SK-N-SH treated with all-trans-retinoic acid at 6 μM for 48 hours (cell line): Measurements from ENCODE around the gene YTHDC2.

Source experiments
- ATAC-seq: fragments of 200-7000 bp; cut with Tn5 transposase; 3 replicates; pipeline ENCODE4 v1.9.1; 2020; ENCODE audit warnings: mild to moderate bottlenecking, moderate library complexity
- ARNTL ChIP-seq: fragments of 450-650 bp; formaldehyde crosslinking; IDR thresholded peaks from 2 replicates; pipeline ENCODE4 v1.5.0; 2020; ENCODE audit warnings: low read depth, mild to moderate bottlenecking, moderate library complexity, borderline replicate concordance
- BACH2 ChIP-seq: fragments of 250-450 bp; sonication (Bioruptor Pico); IDR thresholded peaks from 2 replicates; pipeline ENCODE4 v1.9.0; 2021; ENCODE audit warnings: mild to moderate bottlenecking, borderline replicate concordance
- CREB5 ChIP-seq: fragments of 250-450 bp; sonication (Bioruptor Pico); IDR thresholded peaks from 2 replicates; pipeline ENCODE4 v1.5.1; 2020; ENCODE audit warnings: low read depth, mild to moderate bottlenecking, moderate library complexity
- CSDC2 ChIP-seq: fragments of 250-450 bp; sonication (Bioruptor Pico); IDR thresholded peaks from 2 replicates; pipeline ENCODE4 v1.5.0; 2020; ENCODE audit warnings: mild to moderate bottlenecking, moderate library complexity
- ESRRG ChIP-seq: fragments of 250-450 bp; sonication (Bioruptor Pico); IDR thresholded peaks from 2 replicates; pipeline ENCODE4 v1.6.1; 2021; ENCODE audit warnings: mild to moderate bottlenecking
- GLIS3 ChIP-seq: fragments of 250-450 bp; sonication (Bioruptor Pico); IDR thresholded peaks from 2 replicates; pipeline ENCODE4 v1.5.0; 2020; ENCODE audit warnings: mild to moderate bottlenecking, moderate library complexity
- ISL1 ChIP-seq: fragments of 250-450 bp; sonication (Bioruptor Pico); IDR thresholded peaks from 2 replicates; pipeline ENCODE4 v2.1.2; 2022; ENCODE audit warnings: mild to moderate bottlenecking, moderate library complexity
- OSR1 ChIP-seq: fragments of 250-450 bp; sonication (Bioruptor Pico); IDR thresholded peaks from 2 replicates; pipeline ENCODE4 v1.8.0; 2022; ENCODE audit warnings: moderate library complexity, mild to moderate bottlenecking, inconsistent platforms
- PATZ1 ChIP-seq: fragments of 250-450 bp; sonication (Bioruptor Pico); IDR thresholded peaks from 2 replicates; pipeline ENCODE4 v1.8.0; 2020; ENCODE audit warnings: mild to moderate bottlenecking, moderate library complexity, borderline replicate concordance
- POU6F1 ChIP-seq: fragments of 250-450 bp; sonication (Bioruptor Pico); IDR thresholded peaks from 2 replicates; pipeline ENCODE4 v1.8.0; 2021; ENCODE audit warnings: low read depth, mild to moderate bottlenecking, moderate library complexity, borderline replicate concordance
- PPARA ChIP-seq: fragments of 250-450 bp; sonication (Bioruptor Pico); IDR thresholded peaks from 2 replicates; pipeline ENCODE4 v1.5.0; 2020; ENCODE audit warnings: mild to moderate bottlenecking, borderline replicate concordance
- RARB ChIP-seq: fragments of 250-450 bp; sonication (Bioruptor Pico); IDR thresholded peaks from 2 replicates; pipeline ENCODE4 v1.8.0; 2021; ENCODE audit warnings: mild to moderate bottlenecking, moderate library complexity
- SNAI2 ChIP-seq: fragments of 250-450 bp; sonication (Bioruptor Pico); IDR thresholded peaks from 2 replicates; pipeline ENCODE4 v1.5.0; 2020; ENCODE audit warnings: mild to moderate bottlenecking, moderate library complexity
- TCF4 ChIP-seq: fragments of 250-450 bp; sonication (Bioruptor Pico); IDR thresholded peaks from 2 replicates; pipeline ENCODE4 v1.8.0; 2021; ENCODE audit warnings: mild to moderate bottlenecking, moderate library complexity, borderline replicate concordance
- TOX ChIP-seq: fragments of 250-450 bp; sonication (Bioruptor Pico); IDR thresholded peaks from 2 replicates; pipeline ENCODE4 v1.8.0; 2021; ENCODE audit warnings: mild to moderate bottlenecking, moderate library complexity, borderline replicate concordance
- TSHZ2 ChIP-seq: fragments of 250-450 bp; sonication (Bioruptor Pico); IDR thresholded peaks from 2 replicates; pipeline ENCODE4 v1.5.0; 2020; ENCODE audit warnings: mild to moderate bottlenecking, moderate library complexity
- ZFP3 ChIP-seq: fragments of 250-450 bp; sonication (Bioruptor Pico); IDR thresholded peaks from 2 replicates; pipeline ENCODE4 v1.5.0; 2020; ENCODE audit warnings: mild to moderate bottlenecking, moderate library complexity
- ZFP30 ChIP-seq: fragments of 450-650 bp; formaldehyde crosslinking; IDR thresholded peaks from 2 replicates; pipeline ENCODE4 v1.5.0; 2022; ENCODE audit warnings: mild to moderate bottlenecking, moderate library complexity
- ZNF70 ChIP-seq: fragments of 450-650 bp; formaldehyde crosslinking; IDR thresholded peaks from 2 replicates; pipeline ENCODE4 v1.5.0; 2020; ENCODE audit warnings: mild to moderate bottlenecking, moderate library complexity
- ZNF8 ChIP-seq: fragments of 450-650 bp; formaldehyde crosslinking; IDR thresholded peaks from 2 replicates; pipeline ENCODE4 v1.5.0; 2020; ENCODE audit warnings: mild to moderate bottlenecking, moderate library complexity

Gene YTHDC2

GRCh38 chr5:113569396-113569795 is 55.9 kb downstream of the YTHDC2 start:
- ATAC-seq: no peak

GRCh38 chr5:113572716-113573115 is 59.2 kb downstream of the YTHDC2 start:
- no peak for ATAC-seq
- TF ChIP-seq RARB (CRISPR knock-in tag): no peak
- TF ChIP-seq ARNTL (CRISPR knock-in tag): no peak
- no peak for TF ChIP-seq OSR1 (CRISPR knock-in tag)
- no peak for TF ChIP-seq GLIS3 (CRISPR knock-in tag)
- no peak for TF ChIP-seq PATZ1
- no peak for TF ChIP-seq CSDC2
- no peak for TF ChIP-seq ZNF8
- no peak for TF ChIP-seq ISL1
- no peak for TF ChIP-seq TSHZ2 (CRISPR knock-in tag)
- no peak for TF ChIP-seq PPARA (CRISPR knock-in tag)

More at GRCh38 chr5:113569396-113569795, 55.9 kb downstream of the YTHDC2 start:
- TF ChIP-seq ZNF8 (no peak), TCF4 (no peak), ISL1 (no peak), CREB5 (CRISPR knock-in tag) (no peak)

GRCh38 chr5:113574417-113574816 is 60.9 kb downstream of the YTHDC2 start:
- no peak for TF ChIP-seq ARNTL (CRISPR knock-in tag)
- no peak for TF ChIP-seq ZNF70 (CRISPR knock-in tag)
- TF ChIP-seq ZFP3 (CRISPR knock-in tag): no peak; the same call in 1 of the 2 replicates
- TF ChIP-seq ZFP30: no peak
- TF ChIP-seq BACH2: no peak
- no peak for TF ChIP-seq CREB5 (CRISPR knock-in tag)
- no peak for TF ChIP-seq GLIS3 (CRISPR knock-in tag)
- no peak for TF ChIP-seq PATZ1
- no peak for TF ChIP-seq POU6F1 (CRISPR knock-in tag)
- peak; percentile 82 for ATAC-seq

GRCh38 chr5:113575074-113575473 is 61.6 kb downstream of the YTHDC2 start:
- no peak for TF ChIP-seq ZFP3 (CRISPR knock-in tag)
- TF ChIP-seq CREB5 (CRISPR knock-in tag): no peak
- no peak for TF ChIP-seq ZNF8
- TF ChIP-seq ZFP30: no peak
- no peak for TF ChIP-seq SNAI2 (CRISPR knock-in tag)
- no peak for TF ChIP-seq ESRRG
- no peak for TF ChIP-seq ARNTL (CRISPR knock-in tag)
- no peak for TF ChIP-seq TOX (CRISPR knock-in tag)
- no peak for TF ChIP-seq PPARA (CRISPR knock-in tag)
- no peak for TF ChIP-seq CSDC2
- ATAC-seq: no peak
